ENCODE results near the gene ADAMTS9.

DNA sequence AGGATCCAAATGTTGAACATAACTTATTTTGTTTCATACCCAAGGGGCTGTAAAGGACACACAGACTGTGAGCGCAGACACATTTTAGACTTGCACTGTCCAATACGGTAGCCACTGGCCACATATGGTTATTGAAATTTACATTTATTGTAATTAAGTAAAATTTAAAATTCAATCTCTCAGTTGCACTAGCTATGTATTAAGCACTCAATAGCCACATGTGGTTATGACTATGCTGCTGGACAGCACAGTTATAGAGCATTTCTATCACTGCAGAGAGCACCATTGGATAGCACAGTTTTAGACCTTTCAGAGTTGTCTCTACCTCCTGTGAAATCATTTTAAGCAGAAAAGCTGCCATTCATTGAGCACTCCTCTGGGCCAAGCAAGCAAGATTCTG lies 204.3 kb downstream of the ADAMTS9 start:
- TF ChIP-seq, protein P1, sequence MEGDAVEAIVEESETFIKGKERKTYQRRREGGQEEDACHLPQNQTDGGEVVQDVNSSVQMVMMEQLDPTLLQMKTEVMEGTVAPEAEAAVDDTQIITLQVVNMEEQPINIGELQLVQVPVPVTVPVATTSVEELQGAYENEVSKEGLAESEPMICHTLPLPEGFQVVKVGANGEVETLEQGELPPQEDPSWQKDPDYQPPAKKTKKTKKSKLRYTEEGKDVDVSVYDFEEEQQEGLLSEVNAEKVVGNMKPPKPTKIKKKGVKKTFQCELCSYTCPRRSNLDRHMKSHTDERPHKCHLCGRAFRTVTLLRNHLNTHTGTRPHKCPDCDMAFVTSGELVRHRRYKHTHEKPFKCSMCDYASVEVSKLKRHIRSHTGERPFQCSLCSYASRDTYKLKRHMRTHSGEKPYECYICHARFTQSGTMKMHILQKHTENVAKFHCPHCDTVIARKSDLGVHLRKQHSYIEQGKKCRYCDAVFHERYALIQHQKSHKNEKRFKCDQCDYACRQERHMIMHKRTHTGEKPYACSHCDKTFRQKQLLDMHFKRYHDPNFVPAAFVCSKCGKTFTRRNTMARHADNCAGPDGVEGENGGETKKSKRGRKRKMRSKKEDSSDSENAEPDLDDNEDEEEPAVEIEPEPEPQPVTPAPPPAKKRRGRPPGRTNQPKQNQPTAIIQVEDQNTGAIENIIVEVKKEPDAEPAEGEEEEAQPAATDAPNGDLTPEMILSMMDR (IDR thresholded peaks at IDR 0.05; ENCODE audit: extremely low read depth in 1 of 2, insufficient read depth in 1 of 2, low read depth in 1 of 2, low read length in 2 of 2): no peak
- no peak for TF ChIP-seq MYC (IDR thresholded peaks at IDR 0.05; ENCODE audit: low read depth, low read length)
